Endodermal cell (in vitro differentiated cells): ENCODE results near the gene PSMD1. TPM values are rescaled to one million over a fixed set of nuclear protein-coding genes. Genes with fewer than 3 reads are reported as not detected.

Experiments
- DNase-seq: peaks from one replicate; pipeline ENCODE4 v3.0.0-alpha.2; 2017
- H3K27ac ChIP-seq: 2 replicates; pipeline ENCODE4 v1.5.1; 2013; ENCODE audit warnings: mild to moderate bottlenecking, low read depth, low read length, moderate library complexity
- H3K27me3 ChIP-seq: 2 replicates; pipeline ENCODE4 v1.6.1; 2013; ENCODE audit warnings: mild to moderate bottlenecking, low read length, moderate library complexity; ENCODE audit not compliant: insufficient read depth, control insufficient read depth, poor library complexity, severe bottlenecking
- H3K36me3 ChIP-seq: 2 replicates; pipeline ENCODE4 v1.7.0; 2013; ENCODE audit warnings: mild to moderate bottlenecking, low read length, moderate library complexity; ENCODE audit not compliant: control insufficient read depth, insufficient read depth
- H3K4me1 ChIP-seq: one replicate; pipeline ENCODE4 v1.7.0; 2013; ENCODE audit warnings: low read length; ENCODE audit not compliant: control insufficient read depth, insufficient read depth
- H3K4me3 ChIP-seq: 2 replicates; pipeline ENCODE4 v1.5.1; 2013; ENCODE audit warnings: mild to moderate bottlenecking, low read length, moderate library complexity
- H3K9ac ChIP-seq: 2 replicates; pipeline ENCODE4 v1.6.1; 2013; ENCODE audit warnings: mild to moderate bottlenecking, low read length, moderate library complexity; ENCODE audit not compliant: poor library complexity, severe bottlenecking; ENCODE audit errors: extremely low read depth
- H3K9me3 ChIP-seq: 2 replicates; pipeline ENCODE4 v1.6.1; 2013; ENCODE audit warnings: mild to moderate bottlenecking, low read length, moderate library complexity; ENCODE audit not compliant: control insufficient read depth
- H3K27ac Mint-ChIP-seq: 2 replicates; pipeline ENCODE4 v1.8.0; 2020; ENCODE audit warnings: mixed read lengths
- H3K27me3 Mint-ChIP-seq: 2 replicates; pipeline ENCODE4 v1.8.0; 2021; ENCODE audit warnings: mild to moderate bottlenecking, mixed read lengths; ENCODE audit not compliant: insufficient read depth
- H3K36me3 Mint-ChIP-seq: 2 replicates; pipeline ENCODE4 v1.8.0; 2020; ENCODE audit warnings: low read depth, mixed read lengths
- H3K4me1 Mint-ChIP-seq: 2 replicates; pipeline ENCODE4 v1.8.0; 2020; ENCODE audit warnings: mixed read lengths
- H3K4me3 Mint-ChIP-seq: 2 replicates; pipeline ENCODE4 v1.8.0; 2020; ENCODE audit warnings: mild to moderate bottlenecking, moderate library complexity, mixed read lengths
- H3K9me3 Mint-ChIP-seq: 2 replicates; pipeline ENCODE4 v1.8.0; 2020; ENCODE audit warnings: mild to moderate bottlenecking, mixed read lengths
- WGBS, 2 experiments: methylation state at CpG; one replicate each; pipeline versions ENCODE4 v1.1.5 to v1.1.7; 2013; ENCODE audit warnings: missing lambda C conversion rate in 2 of 2, mixed read lengths in 1 of 2; ENCODE audit not compliant: insufficient coverage in 1 of 2, insufficient read length in 1 of 2; 5-methylcytosine and 5-hydroxymethylcytosine counted together
- total RNA-seq, 2 donors: library from RNA; stranded (reverse); fragmentation: NEBNext Ultra II Directional in 1 of 2; extraction: Animal tissue kit (Norgen Biotek cat#: 25700) in 1 of 2; gene quantifications; 2 replicates in 1 of 2; 3 replicates in 1 of 2; pipeline ENCODE4 v1.2.1, GENCODE V29; 2021
- TF ChIP-seq, protein P1 (sequence below): fragments of 200-600 bp; sonication (generic); conservative IDR thresholded peaks from 2 replicates; pipeline ENCODE4 v1.5.0; 2021; ENCODE audit warnings: antibody characterized with exemption, mild to moderate bottlenecking

PSMD1 gene
- total RNA-seq, 2 donors from 2014 or later = 148 to 158 TPM

DNA sequence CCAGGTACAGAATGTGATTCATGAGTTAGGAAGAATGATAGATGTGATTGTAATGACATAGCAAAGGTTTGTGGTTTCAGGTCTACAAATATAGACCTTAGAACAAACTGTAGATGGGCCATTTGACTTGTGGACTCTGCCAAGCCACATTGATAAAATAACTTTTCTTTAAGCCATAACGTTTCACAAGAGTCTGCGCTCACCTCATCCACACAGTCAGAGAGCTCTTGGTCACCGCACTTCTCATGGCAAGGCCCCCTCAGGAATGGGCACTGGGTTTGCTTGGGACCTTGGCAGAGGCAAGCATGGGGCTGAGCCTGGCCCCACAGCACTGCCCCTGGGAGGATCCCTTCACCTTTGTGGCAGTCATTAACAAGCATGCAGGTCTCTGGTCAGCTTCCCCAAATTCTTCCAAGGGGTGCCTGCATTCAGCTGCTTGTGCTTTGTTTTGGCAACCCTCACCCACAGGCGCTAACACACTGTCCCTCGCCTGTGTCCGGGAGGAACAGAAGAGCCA, 155.7 kb downstream of the PSMD1 start:
- no peak overlapping the region for H3K4me3 Mint-ChIP-seq
- 96% methylated on average over 5 to 6 of the region's 6 CpGs for WGBS, 2 experiments
- no peak overlapping the region for H3K27ac ChIP-seq
- H3K27me3 ChIP-seq = no peaks in the 10 kb centered on the region
- DNase-seq = no peak
- H3K27ac Mint-ChIP-seq = no peak overlapping the region
- peaks cover 71% of the 10 kb centered on the region for H3K36me3 ChIP-seq
- no peaks in the 10 kb centered on the region for H3K9me3 Mint-ChIP-seq
- H3K9me3 ChIP-seq = no peaks in the 10 kb centered on the region
- no peak overlapping the region for H3K4me3 ChIP-seq
- H3K36me3 Mint-ChIP-seq = peaks cover 58% of the 10 kb centered on the region
- TF ChIP-seq, protein P1, sequence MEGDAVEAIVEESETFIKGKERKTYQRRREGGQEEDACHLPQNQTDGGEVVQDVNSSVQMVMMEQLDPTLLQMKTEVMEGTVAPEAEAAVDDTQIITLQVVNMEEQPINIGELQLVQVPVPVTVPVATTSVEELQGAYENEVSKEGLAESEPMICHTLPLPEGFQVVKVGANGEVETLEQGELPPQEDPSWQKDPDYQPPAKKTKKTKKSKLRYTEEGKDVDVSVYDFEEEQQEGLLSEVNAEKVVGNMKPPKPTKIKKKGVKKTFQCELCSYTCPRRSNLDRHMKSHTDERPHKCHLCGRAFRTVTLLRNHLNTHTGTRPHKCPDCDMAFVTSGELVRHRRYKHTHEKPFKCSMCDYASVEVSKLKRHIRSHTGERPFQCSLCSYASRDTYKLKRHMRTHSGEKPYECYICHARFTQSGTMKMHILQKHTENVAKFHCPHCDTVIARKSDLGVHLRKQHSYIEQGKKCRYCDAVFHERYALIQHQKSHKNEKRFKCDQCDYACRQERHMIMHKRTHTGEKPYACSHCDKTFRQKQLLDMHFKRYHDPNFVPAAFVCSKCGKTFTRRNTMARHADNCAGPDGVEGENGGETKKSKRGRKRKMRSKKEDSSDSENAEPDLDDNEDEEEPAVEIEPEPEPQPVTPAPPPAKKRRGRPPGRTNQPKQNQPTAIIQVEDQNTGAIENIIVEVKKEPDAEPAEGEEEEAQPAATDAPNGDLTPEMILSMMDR = no peak
- no peak overlapping the region for H3K9ac ChIP-seq
- H3K4me1 ChIP-seq = no peaks in the 10 kb centered on the region
- no peaks in the 10 kb centered on the region for H3K4me1 Mint-ChIP-seq
- H3K27me3 Mint-ChIP-seq = no peaks in the 10 kb centered on the region

DNA sequence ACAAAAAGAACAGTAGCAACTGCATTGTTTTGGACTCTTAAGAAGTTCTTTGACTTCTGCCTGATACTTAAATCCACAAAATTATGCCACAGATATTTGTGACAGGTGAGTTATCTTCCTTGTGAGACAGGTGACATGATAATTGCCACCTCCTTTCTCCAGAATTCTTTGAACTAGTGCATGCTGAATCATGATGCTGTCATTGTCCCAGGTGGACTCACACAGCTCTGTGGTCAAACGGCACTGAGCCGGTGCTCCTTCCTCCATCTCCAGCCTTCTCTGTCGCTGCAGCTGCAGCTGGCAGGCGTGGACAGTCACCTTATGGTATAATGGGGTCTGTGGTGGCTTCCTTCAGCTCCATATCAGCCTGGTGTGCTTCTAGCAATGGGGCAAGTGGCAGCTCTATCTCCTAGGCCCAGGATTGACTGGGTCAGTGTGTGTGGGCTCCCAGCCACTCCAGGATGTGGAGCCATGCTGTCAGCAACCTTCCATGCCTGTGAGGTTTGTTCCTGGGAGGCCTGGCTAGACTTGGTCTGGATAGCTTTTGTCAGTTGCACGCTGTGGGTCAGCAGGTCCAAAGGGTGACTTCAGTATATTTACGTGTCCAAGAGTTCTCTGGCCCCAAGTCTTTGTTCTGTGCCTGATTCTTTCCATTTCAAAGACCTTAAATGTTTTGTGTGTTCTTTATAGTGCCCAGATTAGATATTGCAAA, 157.4 kb downstream of the PSMD1 start:
- Histone ChIP-seq H3K27ac (no peak overlapping the region), H3K36me3 (peaks cover 73% of the 10 kb centered on the region), H3K27me3 (no peaks in the 10 kb centered on the region), H3K4me1 (no peaks in the 10 kb centered on the region), H3K4me3 (no peak overlapping the region), H3K9ac (no peak overlapping the region), H3K9me3 (peaks cover 1% of the 10 kb centered on the region)
- peaks cover 63% of the 10 kb centered on the region for H3K36me3 Mint-ChIP-seq
- no peaks in the 10 kb centered on the region for H3K27me3 Mint-ChIP-seq
- DNase-seq = no peak
- no peaks in the 10 kb centered on the region for H3K4me1 Mint-ChIP-seq
- H3K4me3 Mint-ChIP-seq = no peak overlapping the region
- WGBS, 2 experiments = 92 to 94% methylated on average over 2 to 6 of the region's 6 CpGs
- TF ChIP-seq, protein P1 = no peak
- no peak overlapping the region for H3K27ac Mint-ChIP-seq
- H3K9me3 Mint-ChIP-seq = no peaks in the 10 kb centered on the region

DNA sequence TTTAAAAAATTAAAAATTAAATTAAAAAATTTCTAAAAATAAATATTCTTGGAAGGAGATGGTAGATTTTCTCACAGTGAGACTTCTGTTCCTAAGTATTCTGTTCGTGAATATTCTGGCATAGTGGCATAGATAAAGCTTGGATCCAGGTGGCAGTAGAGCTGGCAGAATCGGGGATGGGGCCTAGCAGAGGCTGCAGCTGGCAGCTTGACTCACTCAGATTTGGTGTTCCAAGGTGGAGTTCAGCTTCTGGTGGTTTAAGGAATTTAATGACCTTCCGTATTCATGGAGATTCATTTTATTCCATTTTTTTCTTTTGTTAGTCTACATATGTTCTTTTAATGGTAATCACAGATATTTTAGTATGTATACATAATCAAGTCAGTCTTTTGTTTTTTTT, 161.7 kb downstream of the PSMD1 start:
- H3K9me3 Mint-ChIP-seq = peaks cover 5% of the 10 kb centered on the region
- Histone ChIP-seq H3K27me3 (no peaks in the 10 kb centered on the region), H3K9me3 (peaks cover 6% of the 10 kb centered on the region), H3K4me3 (no peak overlapping the region), H3K36me3 (peaks cover 77% of the 10 kb centered on the region), H3K4me1 (no peaks in the 10 kb centered on the region), H3K9ac (no peak overlapping the region), H3K27ac (no peak overlapping the region)
- no peak for DNase-seq
- no peaks in the 10 kb centered on the region for H3K27me3 Mint-ChIP-seq
- no peak overlapping the region for H3K27ac Mint-ChIP-seq
- 92% methylated on average over 2 of the region's 3 CpGs for WGBS, 2 experiments
- no peak overlapping the region for H3K4me3 Mint-ChIP-seq
- TF ChIP-seq, protein P1 = no peak
- peaks cover 69% of the 10 kb centered on the region for H3K36me3 Mint-ChIP-seq
- no peaks in the 10 kb centered on the region for H3K4me1 Mint-ChIP-seq
